Endothelial cell of umbilical vein (primary cell): ENCODE measurements around the gene PCDHGA1. TPM values are rescaled to one million over a fixed set of nuclear protein-coding genes. Genes with fewer than 3 reads are reported as not detected.

Experiments used
- BruUV-seq: library from RNA; stranded (reverse); fragments of 400-500 nt; replicated peaks from 2 replicates; lab custom pipeline; 2021; lab: Mats Ljungman, UMichigan
- CTCF ChIA-PET: fragments of 300-600, 350-600 bp; sonication (Branson Sonifier 250); formaldehyde crosslinking; loops from one replicate; lab custom pipeline; 2021; ENCODE audit warnings: antibody characterized with exemption, inconsistent platforms; lab: Charles Lee
- POLR2A ChIA-PET: fragments of 300-600, 350-600 bp; sonication (Branson Sonifier 250); formaldehyde crosslinking; loops from one replicate; lab custom pipeline; 2021; ENCODE audit warnings: antibody characterized with exemption, inconsistent platforms; lab: Charles Lee
- DNase-seq: peaks from one replicate; pipeline ENCODE4 v3.0.0-alpha.2; 2011; ENCODE audit warnings: low read depth, low spot score
- FAIRE-seq: peaks from 2 replicates; lab custom pipeline; 2011; peaks lifted over from hg19 to GRCh38; lab: Jason Lieb, UNC
- H2AFZ ChIP-seq: 2 replicates; pipeline ENCODE4 v1.6.0; 2012; ENCODE audit warnings: low read depth, low read length, control low read depth, inconsistent platforms
- H3K27ac ChIP-seq: 2 replicates; pipeline ENCODE4 v1.5.1; 2011; ENCODE audit warnings: low read depth, mild to moderate bottlenecking, control low read depth, low read length, moderate library complexity; ENCODE audit not compliant: insufficient read depth
- H3K27me3 ChIP-seq, 2 experiments: 2 replicates each; pipeline versions ENCODE4 v1.6.0 to v1.6.1; 2011; ENCODE audit warnings: low read length in 2 of 2, mixed read lengths in 1 of 2; ENCODE audit not compliant: control insufficient read depth in 2 of 2, insufficient read depth in 2 of 2
- H3K36me3 ChIP-seq, 2 experiments: 2 replicates in 1 of 2; 3 replicates in 1 of 2; pipeline ENCODE4 v1.5.1; 2011; ENCODE audit warnings: low read length in 2 of 2, mild to moderate bottlenecking in 1 of 2, moderate library complexity in 1 of 2; ENCODE audit not compliant: control insufficient read depth in 2 of 2, insufficient read depth in 2 of 2; ENCODE audit errors: extremely low read depth in 1 of 2
- H3K4me1 ChIP-seq: 3 replicates; pipeline ENCODE4 v1.5.1; 2011; ENCODE audit warnings: mild to moderate bottlenecking, low read length; ENCODE audit not compliant: control insufficient read depth, insufficient read depth; ENCODE audit errors: extremely low read depth
- H3K4me2 ChIP-seq: 2 replicates; pipeline ENCODE4 v1.6.1; 2011; ENCODE audit warnings: low read length, control low read depth, mixed read lengths; ENCODE audit not compliant: insufficient read depth
- H3K4me3 ChIP-seq, 3 experiments: fragments of 200-600 bp in 1 of 3; sonication (generic), shearing (Covaris generic) in 1 of 3; replicated peaks in 1 of 3; 2 replicates each; pipeline ENCODE4 v1.5.1; 2011 to 2016; ENCODE audit warnings: control low read depth in 3 of 3, low read length in 3 of 3, mild to moderate bottlenecking in 2 of 3, inconsistent platforms in 1 of 3, low read depth in 1 of 3, moderate library complexity in 1 of 3; ENCODE audit not compliant: insufficient read depth in 1 of 3
- H3K79me2 ChIP-seq: 2 replicates; pipeline ENCODE4 v1.6.0; 2012; ENCODE audit warnings: low read length, inconsistent platforms; ENCODE audit not compliant: control insufficient read depth, insufficient read depth
- H3K9ac ChIP-seq: replicated peaks from 2 replicates; pipeline ENCODE3; 2011; ENCODE audit warnings: low read length, control low read depth; ENCODE audit not compliant: insufficient read depth; ENCODE audit errors: extremely low read depth
- H3K9me1 ChIP-seq: replicated peaks from 3 replicates; pipeline ENCODE4 v1.6.0; 2011; ENCODE audit warnings: mild to moderate bottlenecking, low read length; ENCODE audit not compliant: control insufficient read depth, insufficient read depth; ENCODE audit errors: extremely low read depth
- H3K9me3 ChIP-seq: replicated peaks from 2 replicates; pipeline ENCODE4 v1.5.1; 2012; ENCODE audit warnings: low read length, inconsistent platforms; ENCODE audit not compliant: control insufficient read depth, insufficient read depth
- H4K20me1 ChIP-seq: replicated peaks from 2 replicates; pipeline ENCODE3; 2011; ENCODE audit warnings: mild to moderate bottlenecking, low read length; ENCODE audit not compliant: control insufficient read depth, insufficient read depth; ENCODE audit errors: extremely low read depth
- EZH2 ChIP-seq: IDR thresholded peaks from 2 replicates; pipeline ENCODE4 v1.6.1; 2012; ENCODE audit warnings: borderline replicate concordance, low read depth, mild to moderate bottlenecking, moderate library complexity, low read length, inconsistent platforms; ENCODE audit not compliant: severe bottlenecking
- FOS ChIP-seq: IDR thresholded peaks from 2 replicates; pipeline ENCODE4 v1.6.1; 2011; ENCODE audit warnings: mild to moderate bottlenecking, low read length, moderate library complexity, borderline replicate concordance; ENCODE audit not compliant: insufficient read depth
- GATA2 ChIP-seq: IDR thresholded peaks from 2 replicates; pipeline ENCODE4 v1.7.0; 2011; ENCODE audit warnings: low read depth, mild to moderate bottlenecking, moderate library complexity, mixed read lengths, low read length; ENCODE audit not compliant: insufficient read length, insufficient read depth
- JUN ChIP-seq: IDR thresholded peaks from 2 replicates; pipeline ENCODE4 v1.6.1; 2011; ENCODE audit warnings: borderline replicate concordance, low read depth; ENCODE audit not compliant: insufficient read length, insufficient read depth
- MYC ChIP-seq: IDR thresholded peaks from one replicate; pipeline ENCODE4 v1.6.1; 2011; ENCODE audit warnings: mild to moderate bottlenecking, low read depth, low read length
- POLR2A ChIP-seq: IDR thresholded peaks from 2 replicates; pipeline ENCODE4 v1.6.1; 2012; ENCODE audit warnings: low read depth, mild to moderate bottlenecking, control low read depth, low read length
- POLR2AphosphoS5 ChIP-seq: IDR thresholded peaks from 2 replicates; pipeline ENCODE4 v1.6.1; 2012; ENCODE audit warnings: low read depth, mild to moderate bottlenecking, control low read depth, low read length, moderate library complexity; ENCODE audit not compliant: insufficient read depth
- dilution Hi-C: fragments of 300-500 bp; cut with MboI; formaldehyde crosslinking; loops from one replicate; pipeline ENCODE4 v1.15.0; 2019; ENCODE audit warnings: low sequenced_read_pairs; ENCODE audit not compliant: extremely low pct_ligation_motif_present
- intact Hi-C: fragments of 100-400 bp; cut with micrococcal nuclease; formaldehyde crosslinking; loops from one replicate; pipeline ENCODE4 v1.10.0; 2022
- polyA plus RNA-seq, 4 experiments: library from polyadenylated mRNA; depleted of rRNA in 3 of 4; stranded (reverse) in 3 of 4; unstranded in 1 of 4; fragments of >200 nt; gene quantifications; 2 replicates each; pipeline versions ENCODE4 v1.2.1 to v1.2.3, GENCODE V29; 2011 to 2012; ENCODE audit warnings: missing spikeins in 1 of 4
- total RNA-seq: library from RNA; stranded (reverse); gene quantifications from 2 replicates; pipeline ENCODE4 v1.2.3, GENCODE V29; 2021
- TF ChIP-seq, protein P1 (sequence below), 2 donors: IDR thresholded peaks; 1 replicate in 1 of 2; 2 replicates in 1 of 2; pipeline ENCODE4 v1.5.1; 2011; ENCODE audit warnings: low read length in 2 of 2, mild to moderate bottlenecking in 2 of 2, moderate library complexity in 2 of 2, control low read depth in 1 of 2, inconsistent platforms in 1 of 2, low read depth in 1 of 2; ENCODE audit not compliant: insufficient read depth in 1 of 2; ENCODE audit errors: extremely low read depth in 1 of 2
- TF ChIP-seq, protein P2 (sequence below): IDR thresholded peaks from 2 replicates; pipeline ENCODE4 v1.6.1; 2011; ENCODE audit not compliant: insufficient read depth, insufficient read length

PCDHGA1 gene
- total and polyA plus RNA-seq, 2 donors (not counting 3 experiments of a cell fraction or from before 2014, with no cell fraction given): 0.22 to 0.44 TPM

DNA sequence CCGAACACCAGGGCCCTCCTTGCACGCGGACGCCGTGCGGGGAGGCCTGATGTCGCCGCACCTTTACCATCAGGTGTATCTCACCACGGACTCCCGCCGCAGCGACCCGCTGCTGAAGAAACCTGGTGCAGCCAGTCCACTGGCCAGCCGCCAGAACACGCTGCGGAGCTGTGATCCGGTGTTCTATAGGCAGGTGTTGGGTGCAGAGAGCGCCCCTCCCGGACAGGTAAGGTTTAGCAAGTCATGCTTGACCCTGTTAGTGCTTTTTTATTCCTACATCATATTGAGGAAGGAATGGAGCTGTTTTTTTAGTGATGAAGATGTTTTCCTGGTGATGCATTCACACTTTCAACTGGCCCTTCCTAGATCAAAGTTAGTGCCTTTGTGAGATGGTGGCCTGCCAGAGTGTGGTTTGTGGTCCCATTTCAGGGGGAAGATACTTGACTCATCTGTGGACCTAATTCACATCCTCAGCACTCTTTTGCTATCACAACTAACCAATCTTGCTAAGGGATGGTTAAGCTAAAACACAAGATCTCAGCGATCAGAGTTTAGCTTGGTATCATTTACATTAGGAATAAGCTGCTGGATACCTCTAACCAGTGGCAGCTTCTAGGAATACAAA is 148.1 kb downstream of the PCDHGA1 start:
- no peaks in the 10 kb centered on the region for H3K9me3 ChIP-seq
- H3K36me3 ChIP-seq: no peaks in the 10 kb centered on the region
- FAIRE-seq: no peak
- TF ChIP-seq GATA2 (no peak), POLR2A (no peak), MYC (no peak)
- TF ChIP-seq, protein P1, sequence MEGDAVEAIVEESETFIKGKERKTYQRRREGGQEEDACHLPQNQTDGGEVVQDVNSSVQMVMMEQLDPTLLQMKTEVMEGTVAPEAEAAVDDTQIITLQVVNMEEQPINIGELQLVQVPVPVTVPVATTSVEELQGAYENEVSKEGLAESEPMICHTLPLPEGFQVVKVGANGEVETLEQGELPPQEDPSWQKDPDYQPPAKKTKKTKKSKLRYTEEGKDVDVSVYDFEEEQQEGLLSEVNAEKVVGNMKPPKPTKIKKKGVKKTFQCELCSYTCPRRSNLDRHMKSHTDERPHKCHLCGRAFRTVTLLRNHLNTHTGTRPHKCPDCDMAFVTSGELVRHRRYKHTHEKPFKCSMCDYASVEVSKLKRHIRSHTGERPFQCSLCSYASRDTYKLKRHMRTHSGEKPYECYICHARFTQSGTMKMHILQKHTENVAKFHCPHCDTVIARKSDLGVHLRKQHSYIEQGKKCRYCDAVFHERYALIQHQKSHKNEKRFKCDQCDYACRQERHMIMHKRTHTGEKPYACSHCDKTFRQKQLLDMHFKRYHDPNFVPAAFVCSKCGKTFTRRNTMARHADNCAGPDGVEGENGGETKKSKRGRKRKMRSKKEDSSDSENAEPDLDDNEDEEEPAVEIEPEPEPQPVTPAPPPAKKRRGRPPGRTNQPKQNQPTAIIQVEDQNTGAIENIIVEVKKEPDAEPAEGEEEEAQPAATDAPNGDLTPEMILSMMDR (IDR thresholded peaks at IDR 0.05; ENCODE audit: extremely low read depth in 1 of 2, insufficient read depth in 1 of 2, low read depth in 1 of 2, low read length in 2 of 2): no peak
- intact Hi-C loops: no loop called here
- no peaks in the 10 kb centered on the region for H3K9me1 ChIP-seq
- H3K4me3 ChIP-seq: no peak overlapping the region
- CTCF ChIA-PET: interaction anchor here (1.1 to 1.6 kb wide), 2 partner anchors 36 to 80 kb away, joined by 3 to 7 read pairs; no protein-coding TSS in a partner anchor
- H2AFZ ChIP-seq: no peak overlapping the region
- POLR2A ChIA-PET: no interaction called here
- no peak overlapping the region for H3K4me2 ChIP-seq
- no peaks in the 10 kb centered on the region for H3K79me2 ChIP-seq
- dilution Hi-C loops: no loop called here
- H3K4me1 ChIP-seq: peaks cover 7% of the 10 kb centered on the region
- H3K27me3 ChIP-seq: peaks cover 1 to 5% of the 10 kb centered on the region in 2 experiments
- no peaks in the 10 kb centered on the region for H4K20me1 ChIP-seq
- no peak for DNase-seq
- no peak overlapping the region for H3K9ac ChIP-seq
- H3K27ac ChIP-seq: no peak overlapping the region
- BruUV-seq: no TSS peak

DNA sequence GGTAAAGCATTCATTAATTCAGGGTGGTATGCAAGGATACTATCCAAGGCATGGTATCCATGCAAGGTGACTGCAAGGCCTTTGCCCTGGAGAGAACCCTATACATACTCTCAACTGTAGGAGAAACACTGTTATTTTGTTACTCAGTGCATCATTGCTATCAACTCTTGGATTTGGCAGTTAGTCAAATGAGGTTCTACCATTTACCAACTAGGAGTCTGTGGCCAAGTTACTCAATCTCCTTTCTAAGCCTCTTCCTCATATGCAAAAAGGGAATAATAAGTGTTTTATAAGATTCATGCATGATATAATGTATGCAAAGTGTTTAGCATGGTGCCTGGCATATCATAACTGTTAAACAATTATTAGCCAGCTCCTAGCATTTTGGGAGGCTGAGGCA is 149.5 kb downstream of the PCDHGA1 start:
- Histone ChIP-seq H3K27ac (no peak overlapping the region), H3K79me2 (no peaks in the 10 kb centered on the region), H3K4me2 (no peak overlapping the region), H3K4me3 (no peak overlapping the region), H2AFZ (no peak overlapping the region), H3K9me3 (no peaks in the 10 kb centered on the region), H3K9ac (no peak overlapping the region), H3K9me1 (no peaks in the 10 kb centered on the region), H3K4me1 (peaks cover 12% of the 10 kb centered on the region), H3K27me3 (peaks cover 5 to 13% of the 10 kb centered on the region in 2 experiments), H3K36me3 (no peaks in the 10 kb centered on the region), H4K20me1 (no peaks in the 10 kb centered on the region)
- CTCF ChIA-PET: no interaction called here
- TF ChIP-seq MYC: no peak
- TF ChIP-seq GATA2: no peak
- no peak for TF ChIP-seq EZH2
- no peak for TF ChIP-seq POLR2A
- TF ChIP-seq, protein P1 (IDR thresholded peaks at IDR 0.05; ENCODE audit: extremely low read depth in 1 of 2, insufficient read depth in 1 of 2, low read depth in 1 of 2, low read length in 2 of 2): no peak
- TF ChIP-seq FOS: no peak
- no peak for TF ChIP-seq POLR2AphosphoS5
- no peak for TF ChIP-seq JUN
- TF ChIP-seq, protein P2, sequence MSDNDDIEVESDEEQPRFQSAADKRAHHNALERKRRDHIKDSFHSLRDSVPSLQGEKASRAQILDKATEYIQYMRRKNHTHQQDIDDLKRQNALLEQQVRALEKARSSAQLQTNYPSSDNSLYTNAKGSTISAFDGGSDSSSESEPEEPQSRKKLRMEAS: no peak
- dilution Hi-C loops (no loop called here), intact Hi-C loops (no loop called here)
- FAIRE-seq (no peak), DNase-seq (no peak)
- BruUV-seq: no TSS peak
- POLR2A ChIA-PET: no interaction called here
